Ishikawa (cell line): ENCODE data around the gene KCNQ1OT1.

Experiments
- CEBPB ChIP-seq: IDR thresholded peaks from 2 replicates; pipeline ENCODE4 v1.6.1; 2012
- CREB1 ChIP-seq: IDR thresholded peaks from 2 replicates; pipeline ENCODE4 v1.6.1; 2012; ENCODE audit warnings: low read depth
- EGR1 ChIP-seq: IDR thresholded peaks from 2 replicates; pipeline ENCODE4 v1.6.1; 2012
- EP300 ChIP-seq: IDR thresholded peaks from 2 replicates; pipeline ENCODE4 v1.6.1; 2012; ENCODE audit warnings: borderline replicate concordance
- FOXM1 ChIP-seq: IDR thresholded peaks from 2 replicates; pipeline ENCODE4 v1.6.1; 2012; ENCODE audit warnings: low read depth, borderline replicate concordance
- NFIC ChIP-seq: IDR thresholded peaks from 2 replicates; pipeline ENCODE4 v1.6.1; 2012
- RAD21 ChIP-seq: IDR thresholded peaks from 2 replicates; pipeline ENCODE4 v1.6.1; 2012; ENCODE audit warnings: low read depth
- REST ChIP-seq: IDR thresholded peaks from 2 replicates; pipeline ENCODE4 v1.6.1; 2012; ENCODE audit warnings: low read depth, mild to moderate bottlenecking
- TAF1 ChIP-seq: IDR thresholded peaks from 2 replicates; pipeline ENCODE4 v1.6.1; 2012; ENCODE audit warnings: low read depth, mild to moderate bottlenecking
- TCF12 ChIP-seq: IDR thresholded peaks from 2 replicates; pipeline ENCODE4 v1.6.1; 2012; ENCODE audit warnings: low read depth
- TEAD4 ChIP-seq: IDR thresholded peaks from 2 replicates; pipeline ENCODE4 v1.6.1; 2012
- YY1 ChIP-seq: IDR thresholded peaks from 2 replicates; pipeline ENCODE4 v1.6.1; 2012; ENCODE audit warnings: low read depth
- ZBTB7A ChIP-seq: IDR thresholded peaks from 2 replicates; pipeline ENCODE4 v1.6.1; 2012; ENCODE audit warnings: low read depth
- TF ChIP-seq, protein P1 (sequence below): IDR thresholded peaks from 2 replicates; pipeline ENCODE4 v1.6.1; 2012
- TF ChIP-seq, protein P2 (sequence below): IDR thresholded peaks from 2 replicates; pipeline ENCODE4 v1.6.1; 2012

Gene KCNQ1OT1

GRCh38 chr11:2578929-2579270, 120.9 kb downstream of the KCNQ1OT1 start:
- TF ChIP-seq CEBPB = no peak
- TF ChIP-seq TAF1 = no peak
- TF ChIP-seq, protein P1, sequence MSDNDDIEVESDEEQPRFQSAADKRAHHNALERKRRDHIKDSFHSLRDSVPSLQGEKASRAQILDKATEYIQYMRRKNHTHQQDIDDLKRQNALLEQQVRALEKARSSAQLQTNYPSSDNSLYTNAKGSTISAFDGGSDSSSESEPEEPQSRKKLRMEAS = no peak
- no peak for TF ChIP-seq FOXM1
- no peak for TF ChIP-seq EP300
- no peak for TF ChIP-seq TCF12
- no peak for TF ChIP-seq TEAD4
- no peak for TF ChIP-seq EGR1
- no peak for TF ChIP-seq REST
- TF ChIP-seq ZBTB7A = no peak
- TF ChIP-seq, protein P2, sequence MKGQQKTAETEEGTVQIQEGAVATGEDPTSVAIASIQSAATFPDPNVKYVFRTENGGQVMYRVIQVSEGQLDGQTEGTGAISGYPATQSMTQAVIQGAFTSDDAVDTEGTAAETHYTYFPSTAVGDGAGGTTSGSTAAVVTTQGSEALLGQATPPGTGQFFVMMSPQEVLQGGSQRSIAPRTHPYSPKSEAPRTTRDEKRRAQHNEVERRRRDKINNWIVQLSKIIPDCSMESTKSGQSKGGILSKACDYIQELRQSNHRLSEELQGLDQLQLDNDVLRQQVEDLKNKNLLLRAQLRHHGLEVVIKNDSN = no peak
- no peak for TF ChIP-seq NFIC
- no peak for TF ChIP-seq CREB1

DNA sequence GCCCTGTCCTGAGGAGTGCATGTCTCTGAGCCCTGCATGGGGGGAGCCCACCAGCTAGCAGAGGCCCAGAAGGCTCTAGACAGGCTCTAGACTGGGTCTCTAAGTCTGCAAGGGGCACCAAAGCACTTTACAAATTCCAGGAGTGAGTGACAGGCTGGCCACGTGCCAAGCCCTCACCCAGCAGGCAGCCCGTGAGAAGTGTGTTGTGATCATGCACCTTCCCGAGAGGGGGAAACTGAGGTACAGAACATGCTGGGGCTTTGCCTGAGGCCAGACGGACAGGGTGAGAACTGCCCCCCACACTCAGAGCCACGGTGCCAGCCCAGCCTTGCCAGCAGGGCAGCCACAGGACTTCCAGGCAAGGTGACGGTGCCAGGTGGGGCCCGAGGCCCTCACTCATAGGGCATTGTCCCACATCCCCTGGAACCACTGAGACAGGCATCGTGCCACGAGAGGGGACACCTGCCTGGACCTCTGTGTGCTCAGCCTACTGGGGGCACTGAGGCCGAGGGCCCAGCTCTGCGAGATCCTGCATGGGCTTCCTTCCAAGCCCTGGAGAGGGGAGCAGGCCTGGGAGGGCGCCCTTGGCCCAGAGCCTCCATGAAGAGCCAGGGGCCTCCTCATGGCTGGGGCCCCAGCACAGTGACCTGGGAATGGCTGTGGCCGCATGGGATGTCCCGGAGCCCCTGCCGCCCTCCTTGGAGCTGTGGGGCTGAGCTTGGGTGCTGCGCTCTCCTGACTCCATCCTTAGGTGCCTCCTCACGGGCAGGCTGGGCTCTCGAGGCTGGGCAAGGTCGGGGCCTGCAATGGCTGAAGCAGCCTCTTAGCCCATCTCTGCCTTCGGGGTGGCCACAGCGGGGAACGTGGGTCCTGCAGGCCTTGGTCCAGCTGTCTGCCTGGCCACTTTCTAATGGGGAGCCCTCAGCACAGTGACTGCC, 121.5 kb downstream of the KCNQ1OT1 start:
- TF ChIP-seq RAD21 (no peak), TEAD4 (peak; percentile 26; the same call in 1 of the 2 replicates), NFIC (peak; percentile 74)

GRCh38 chr11:2577031-2577990, 122.5 kb downstream of the KCNQ1OT1 start:
- TF ChIP-seq ZBTB7A = no peak
- no peak for TF ChIP-seq EP300
- TF ChIP-seq CREB1 = no peak
- TF ChIP-seq NFIC = no peak
- no peak for TF ChIP-seq EGR1
- no peak for TF ChIP-seq TAF1
- no peak for TF ChIP-seq REST
- TF ChIP-seq RAD21 = no peak
- no peak for TF ChIP-seq YY1
- TF ChIP-seq, protein P2 = no peak
- no peak for TF ChIP-seq TEAD4
- TF ChIP-seq, protein P1 = no peak
- no peak for TF ChIP-seq FOXM1
- no peak for TF ChIP-seq CEBPB
- no peak for TF ChIP-seq TCF12

GRCh38 chr11:2576549-2576948, 123.2 kb downstream of the KCNQ1OT1 start:
- TF ChIP-seq TEAD4 = no peak
- TF ChIP-seq CEBPB = no peak
- no peak for TF ChIP-seq ZBTB7A
- no peak for TF ChIP-seq CREB1

GRCh38 chr11:2576111-2576510, 123.7 kb downstream of the KCNQ1OT1 start:
- TF ChIP-seq EP300 = no peak
- no peak for TF ChIP-seq REST
- TF ChIP-seq NFIC = no peak
- TF ChIP-seq, protein P2 = no peak
- no peak for TF ChIP-seq TAF1
- no peak for TF ChIP-seq YY1
- no peak for TF ChIP-seq FOXM1
- TF ChIP-seq TEAD4 = no peak
